Measurements from ENCODE around the gene AFM. TPM values are rescaled to one million over a fixed set of nuclear protein-coding genes. Genes with fewer than 3 reads are reported as not detected.

The AFM gene
- total and polyA plus RNA-seq, 4 donors, result 0.09 TPM; not detected in 3

DNA sequence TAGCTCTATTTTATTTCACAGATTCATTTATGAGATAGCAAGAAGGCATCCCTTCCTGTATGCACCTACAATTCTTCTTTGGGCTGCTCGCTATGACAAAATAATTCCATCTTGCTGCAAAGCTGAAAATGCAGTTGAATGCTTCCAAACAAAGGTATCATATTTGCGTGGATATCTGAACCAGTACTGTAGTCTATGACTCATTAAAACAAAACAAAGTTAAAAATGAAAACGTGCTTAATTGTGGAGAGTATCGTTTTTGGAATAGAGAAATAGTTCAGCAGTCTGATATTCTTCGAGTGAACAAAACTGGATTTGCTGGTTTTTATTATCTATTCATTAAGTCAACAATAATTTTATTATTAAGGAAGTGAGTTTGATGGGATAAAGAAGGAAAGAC lies 39.3 kb upstream of the AFM start:
- H3K4me3 ChIP-seq, result no peak overlapping the region
- 66 to 84% methylated on average over 5 of the region's 5 CpGs for WGBS, 2 donors
- TF ChIP-seq, protein P1, sequence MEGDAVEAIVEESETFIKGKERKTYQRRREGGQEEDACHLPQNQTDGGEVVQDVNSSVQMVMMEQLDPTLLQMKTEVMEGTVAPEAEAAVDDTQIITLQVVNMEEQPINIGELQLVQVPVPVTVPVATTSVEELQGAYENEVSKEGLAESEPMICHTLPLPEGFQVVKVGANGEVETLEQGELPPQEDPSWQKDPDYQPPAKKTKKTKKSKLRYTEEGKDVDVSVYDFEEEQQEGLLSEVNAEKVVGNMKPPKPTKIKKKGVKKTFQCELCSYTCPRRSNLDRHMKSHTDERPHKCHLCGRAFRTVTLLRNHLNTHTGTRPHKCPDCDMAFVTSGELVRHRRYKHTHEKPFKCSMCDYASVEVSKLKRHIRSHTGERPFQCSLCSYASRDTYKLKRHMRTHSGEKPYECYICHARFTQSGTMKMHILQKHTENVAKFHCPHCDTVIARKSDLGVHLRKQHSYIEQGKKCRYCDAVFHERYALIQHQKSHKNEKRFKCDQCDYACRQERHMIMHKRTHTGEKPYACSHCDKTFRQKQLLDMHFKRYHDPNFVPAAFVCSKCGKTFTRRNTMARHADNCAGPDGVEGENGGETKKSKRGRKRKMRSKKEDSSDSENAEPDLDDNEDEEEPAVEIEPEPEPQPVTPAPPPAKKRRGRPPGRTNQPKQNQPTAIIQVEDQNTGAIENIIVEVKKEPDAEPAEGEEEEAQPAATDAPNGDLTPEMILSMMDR (IDR thresholded peaks at IDR 0.05; ENCODE audit: control extremely low read depth, extremely low read depth), result no peak
- H3K4me1 ChIP-seq (ENCODE audit: control insufficient read depth in 5 of 5, insufficient read depth in 5 of 5, low read length in 5 of 5), result no peaks in the 10 kb centered on the region
- H3K27me3 ChIP-seq (ENCODE audit: control insufficient read depth in 3 of 3, insufficient read depth in 3 of 3, low read length in 2 of 3), result no peaks in the 10 kb centered on the region
- no peak for ATAC-seq (ENCODE audit: insufficient read depth, low FRiP score)
- H3K9ac ChIP-seq (ENCODE audit: insufficient read depth in 1 of 2, low read length in 2 of 2), result no peak overlapping the region
- no peak for DNase-seq
- H3K36me3 ChIP-seq (ENCODE audit: control insufficient read depth in 4 of 4, insufficient read depth in 4 of 4, low read length in 4 of 4), result no peaks in the 10 kb centered on the region
- H3K9me3 ChIP-seq (ENCODE audit: control insufficient read depth in 4 of 4, insufficient read depth in 3 of 4, low read length in 3 of 4), result peaks cover 0 to 1% (median 0%) of the 10 kb centered on the region in 4 donors
- no peak overlapping the region for H3K27ac ChIP-seq (ENCODE audit: low read depth in 1 of 2, low read length in 1 of 2)

DNA sequence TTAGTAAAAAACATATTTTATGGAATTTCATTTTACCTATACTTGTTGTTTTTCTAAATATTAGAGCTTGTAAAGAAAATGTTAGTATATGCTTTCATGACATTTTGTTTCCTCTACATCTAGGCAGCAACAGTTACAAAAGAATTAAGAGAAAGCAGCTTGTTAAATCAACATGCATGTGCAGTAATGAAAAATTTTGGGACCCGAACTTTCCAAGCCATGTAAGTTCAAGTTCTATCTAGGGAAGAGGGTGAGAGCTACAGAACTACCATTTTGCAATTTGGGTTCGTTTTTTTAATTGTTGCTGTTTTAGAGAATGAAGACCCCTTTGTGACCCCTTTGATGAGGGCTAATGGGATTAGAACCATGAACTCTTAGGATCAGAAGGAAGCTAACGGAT lies 38.3 kb upstream of the AFM start:
- no peak for ATAC-seq (ENCODE audit: insufficient read depth, low FRiP score)
- Histone ChIP-seq H3K9me3 (ENCODE audit: control insufficient read depth in 4 of 4, insufficient read depth in 3 of 4, low read length in 3 of 4) (peaks cover 0 to 1% (median 0%) of the 10 kb centered on the region in 4 donors), H3K36me3 (ENCODE audit: control insufficient read depth in 4 of 4, insufficient read depth in 4 of 4, low read length in 4 of 4) (no peaks in the 10 kb centered on the region), H3K9ac (ENCODE audit: insufficient read depth in 1 of 2, low read length in 2 of 2) (no peak overlapping the region), H3K4me1 (ENCODE audit: control insufficient read depth in 5 of 5, insufficient read depth in 5 of 5, low read length in 5 of 5) (no peaks in the 10 kb centered on the region), H3K27me3 (ENCODE audit: control insufficient read depth in 3 of 3, insufficient read depth in 3 of 3, low read length in 2 of 3) (no peaks in the 10 kb centered on the region), H3K4me3 (no peak overlapping the region), H3K27ac (ENCODE audit: low read depth in 1 of 2, low read length in 1 of 2) (no peak overlapping the region)
- WGBS, 2 donors, result 72 to 81% methylated on average over 3 of the region's 3 CpGs
- no peak for DNase-seq
- TF ChIP-seq, protein P1 (IDR thresholded peaks at IDR 0.05; ENCODE audit: control extremely low read depth, extremely low read depth), result no peak

GRCh38 chr4:73445383-73446335 lies 35.9 kb upstream of the AFM start:
- Histone ChIP-seq H3K9ac (ENCODE audit: insufficient read depth in 1 of 2, low read length in 2 of 2) (no peak overlapping the region), H3K4me1 (ENCODE audit: control insufficient read depth in 5 of 5, insufficient read depth in 5 of 5, low read length in 5 of 5) (no peaks in the 10 kb centered on the region), H3K36me3 (ENCODE audit: control insufficient read depth in 4 of 4, insufficient read depth in 4 of 4, low read length in 4 of 4) (no peaks in the 10 kb centered on the region), H3K27ac (ENCODE audit: low read depth in 1 of 2, low read length in 1 of 2) (no peak overlapping the region), H3K4me3 (no peak overlapping the region), H3K9me3 (ENCODE audit: control insufficient read depth in 4 of 4, insufficient read depth in 3 of 4, low read length in 3 of 4) (peaks cover 0 to 1% (median 0%) of the 10 kb centered on the region in 4 donors), H3K27me3 (ENCODE audit: control insufficient read depth in 3 of 3, insufficient read depth in 3 of 3, low read length in 2 of 3) (no peaks in the 10 kb centered on the region)
- no peak for DNase-seq
- no peak for ATAC-seq (ENCODE audit: insufficient read depth, low FRiP score)
- WGBS, 2 donors, result 90 to 92% methylated on average over 7 of the region's 7 CpGs
- TF ChIP-seq, protein P1 (IDR thresholded peaks at IDR 0.05; ENCODE audit: control extremely low read depth, extremely low read depth), result no peak

Measured in lung (tissue), 12 donors.